Keratinocyte (primary cell): ENCODE measurements around the gene THSD7B.

Experiments used
- EZH2 ChIP-seq: IDR thresholded peaks from one replicate; pipeline ENCODE4 v1.6.1; 2012; ENCODE audit warnings: inconsistent platforms, mild to moderate bottlenecking, low read length, moderate library complexity
- TF ChIP-seq, protein P1 (sequence below), 3 experiments: IDR thresholded peaks in 1 of 3; conservative IDR thresholded peaks in 1 of 3; optimal IDR thresholded peaks in 1 of 3; 2 replicates in 2 of 3; 3 replicates in 1 of 3; pipeline versions ENCODE3 to v1.5.1; 2011; ENCODE audit warnings: low read length in 3 of 3, mild to moderate bottlenecking in 3 of 3, moderate library complexity in 2 of 3, control low read depth in 1 of 3, inconsistent platforms in 1 of 3; ENCODE audit not compliant: insufficient read depth in 2 of 3; ENCODE audit errors: extremely low read depth in 1 of 3

- TF ChIP-seq EZH2: no peak
- TF ChIP-seq, protein P1, sequence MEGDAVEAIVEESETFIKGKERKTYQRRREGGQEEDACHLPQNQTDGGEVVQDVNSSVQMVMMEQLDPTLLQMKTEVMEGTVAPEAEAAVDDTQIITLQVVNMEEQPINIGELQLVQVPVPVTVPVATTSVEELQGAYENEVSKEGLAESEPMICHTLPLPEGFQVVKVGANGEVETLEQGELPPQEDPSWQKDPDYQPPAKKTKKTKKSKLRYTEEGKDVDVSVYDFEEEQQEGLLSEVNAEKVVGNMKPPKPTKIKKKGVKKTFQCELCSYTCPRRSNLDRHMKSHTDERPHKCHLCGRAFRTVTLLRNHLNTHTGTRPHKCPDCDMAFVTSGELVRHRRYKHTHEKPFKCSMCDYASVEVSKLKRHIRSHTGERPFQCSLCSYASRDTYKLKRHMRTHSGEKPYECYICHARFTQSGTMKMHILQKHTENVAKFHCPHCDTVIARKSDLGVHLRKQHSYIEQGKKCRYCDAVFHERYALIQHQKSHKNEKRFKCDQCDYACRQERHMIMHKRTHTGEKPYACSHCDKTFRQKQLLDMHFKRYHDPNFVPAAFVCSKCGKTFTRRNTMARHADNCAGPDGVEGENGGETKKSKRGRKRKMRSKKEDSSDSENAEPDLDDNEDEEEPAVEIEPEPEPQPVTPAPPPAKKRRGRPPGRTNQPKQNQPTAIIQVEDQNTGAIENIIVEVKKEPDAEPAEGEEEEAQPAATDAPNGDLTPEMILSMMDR (optimal IDR thresholded peaks at IDR 0.05 in 1 of 3, IDR thresholded peaks at IDR 0.05 in 1 of 3, conservative IDR thresholded peaks at IDR 0.05 in 1 of 3; ENCODE audit: extremely low read depth in 1 of 3, insufficient read depth in 2 of 3, low read length in 3 of 3): peak; percentile 52 to 65 (median 57)
Observed at GRCh38 chr2:137173463-137173862, 408.1 kb downstream of the THSD7B start.
